ENCODE results near the gene RASGRP1.
"Not testable (repeated sequence)": the region's sequence is repeated elsewhere in the genome, so short reads cannot be mapped to it uniquely, and the experiment has no call there.

The RASGRP1 gene

DNA sequence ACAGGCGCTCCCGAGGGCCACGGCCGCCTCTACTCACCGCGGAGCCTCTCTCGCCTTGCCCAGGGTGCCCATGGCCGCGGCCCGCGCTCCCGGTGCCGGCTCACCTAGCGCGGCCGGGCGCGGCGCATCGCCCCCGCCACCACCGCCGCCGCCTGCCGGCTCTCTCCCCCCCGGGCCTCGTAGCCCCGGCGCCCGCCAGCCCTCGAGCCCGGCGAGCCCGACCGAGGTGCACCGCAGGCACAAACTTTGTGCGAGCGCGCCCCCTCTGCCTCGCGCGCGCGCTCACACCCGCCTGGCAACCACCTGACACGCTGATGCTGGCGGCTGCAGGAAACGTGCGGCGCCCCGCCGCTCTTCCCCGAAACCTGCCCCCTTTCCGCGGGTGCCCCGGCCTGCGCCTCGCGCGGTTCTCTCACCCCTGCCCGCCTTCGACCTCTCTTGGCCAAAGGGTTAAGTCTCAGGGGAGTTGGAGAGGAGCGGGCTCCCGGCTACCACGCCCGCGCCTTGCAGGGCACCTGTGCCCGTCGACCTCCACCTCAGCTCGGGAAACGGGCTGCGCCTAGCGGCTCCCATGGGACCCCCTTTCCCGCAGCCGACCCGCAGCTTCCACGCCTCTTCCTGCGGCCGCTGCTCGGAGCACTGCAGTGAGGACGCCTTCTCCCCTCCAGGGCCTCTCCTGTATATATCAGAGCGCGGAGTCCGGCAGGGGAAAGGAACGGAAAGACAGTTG, at the start of gene RASGRP1:
Gene RASGRP1 (minus strand): TSS at position 258 of the 730 bp plus-strand sequence. CDS start 186 bp downstream, at position 72.
- no peak for FAIRE-seq

DNA sequence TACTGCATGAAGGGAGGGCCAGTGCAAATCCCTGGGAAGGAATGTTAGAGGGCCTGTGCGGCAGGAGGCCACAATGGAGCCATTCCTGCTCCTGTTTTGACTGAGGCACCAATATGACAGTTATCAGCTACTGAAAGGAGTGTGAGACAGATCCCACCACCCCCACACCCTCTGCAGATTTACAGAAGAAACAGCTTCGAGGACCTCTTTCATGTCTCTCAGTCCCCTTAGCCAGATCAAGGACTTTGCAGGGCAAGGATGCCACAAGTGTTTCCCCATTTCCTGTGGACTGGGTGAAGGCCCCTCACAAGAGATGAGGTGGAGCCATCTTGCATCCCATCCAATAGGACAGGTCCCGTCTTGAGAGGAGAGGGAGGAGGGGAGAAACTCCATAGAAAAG, 48.5 kb upstream of the RASGRP1 start:
- FAIRE-seq = no peak

GRCh38 chr15:38612159-38612863, 47.7 kb upstream of the RASGRP1 start:
- FAIRE-seq = no peak

- FAIRE-seq = no peak
These were observed 46.6 kb upstream of the RASGRP1 start for GRCh38 chr15:38611228-38611627.

DNA sequence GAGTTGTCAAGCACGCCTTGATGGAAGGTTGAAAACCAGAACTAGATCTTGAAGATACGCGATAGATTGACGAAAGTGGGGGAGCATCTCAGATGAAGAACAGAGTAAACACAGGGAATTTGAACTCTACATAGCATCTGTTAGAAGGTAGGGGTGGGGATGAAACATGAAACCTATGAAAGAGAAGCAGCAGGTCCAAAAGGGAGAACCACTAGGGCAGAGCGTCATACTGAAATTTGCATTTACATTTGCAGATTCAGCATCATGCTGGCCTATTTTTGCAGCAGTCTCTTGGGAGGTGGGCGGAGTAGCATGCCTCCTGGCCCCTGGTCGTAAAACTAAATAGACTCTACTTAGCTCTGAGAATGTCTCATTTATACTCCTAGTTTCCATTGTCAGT, 46.1 kb upstream of the RASGRP1 start:
- FAIRE-seq = no peak

GRCh38 chr15:38609097-38609738, 44.6 kb upstream of the RASGRP1 start:
- FAIRE-seq = no peak

DNA sequence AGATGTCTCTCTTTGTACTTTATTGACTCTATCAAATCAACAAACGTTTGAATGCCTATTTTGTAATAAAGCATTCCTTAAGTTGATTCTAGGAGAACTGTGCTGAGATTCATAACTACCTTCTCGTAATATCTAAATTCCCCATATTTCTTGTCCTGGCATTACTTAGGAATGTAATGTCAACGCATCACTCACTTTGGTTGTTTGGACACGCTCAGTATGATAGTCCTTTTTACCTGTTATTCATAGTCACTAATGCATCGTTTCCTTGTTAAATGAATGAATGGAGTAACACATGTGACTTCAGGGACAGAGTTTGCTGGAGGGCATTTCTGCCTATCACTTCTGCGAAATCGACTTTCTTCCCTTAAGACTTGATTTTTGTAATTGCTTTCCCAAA, 44.1 kb upstream of the RASGRP1 start:
- no peak for FAIRE-seq

- no peak for FAIRE-seq
These were observed 41.1 kb upstream of the RASGRP1 start for GRCh38 chr15:38605744-38606143.

DNA sequence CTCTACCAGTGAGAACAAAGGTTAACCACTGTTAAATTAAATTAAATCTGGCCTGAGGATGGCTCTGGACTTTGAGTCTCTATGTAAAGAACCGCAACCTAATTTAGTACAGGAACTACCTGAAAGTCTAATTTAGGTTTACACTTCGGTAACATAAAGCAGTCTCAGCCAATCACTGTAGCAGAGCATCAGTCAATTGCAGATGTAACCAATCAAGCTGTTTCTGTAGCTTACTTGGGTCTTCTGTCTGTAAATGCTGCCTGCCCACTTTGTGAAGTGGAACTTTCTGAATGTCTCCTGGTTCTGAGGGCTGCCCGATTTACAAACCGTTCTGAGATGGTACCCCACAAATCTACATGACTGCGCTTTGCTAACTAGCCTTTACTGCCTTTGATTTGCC, 39.1 kb upstream of the RASGRP1 start:
- FAIRE-seq = no peak

- FAIRE-seq = no peak
These were observed 38.5 kb upstream of the RASGRP1 start for GRCh38 chr15:38602910-38603670.

DNA sequence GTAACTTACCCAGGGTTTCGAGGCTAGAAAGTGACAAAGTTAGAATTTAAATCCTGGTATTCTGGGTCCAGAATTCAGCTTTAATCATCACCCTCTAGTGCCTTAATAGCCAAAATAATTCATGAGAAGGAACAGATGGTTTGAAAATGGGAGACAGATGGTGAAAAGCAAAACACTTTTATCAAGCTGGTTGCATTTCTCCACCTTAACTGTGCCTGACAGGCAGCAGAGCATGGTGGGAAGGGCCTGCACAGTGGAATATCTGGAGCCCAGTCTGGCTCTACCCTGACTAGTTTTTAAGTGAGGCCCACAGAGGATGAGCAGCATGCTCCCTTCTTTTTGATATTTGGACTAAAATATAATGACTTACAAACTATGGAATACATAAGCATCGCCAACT, 35.6 kb upstream of the RASGRP1 start:
- FAIRE-seq = no peak

DNA sequence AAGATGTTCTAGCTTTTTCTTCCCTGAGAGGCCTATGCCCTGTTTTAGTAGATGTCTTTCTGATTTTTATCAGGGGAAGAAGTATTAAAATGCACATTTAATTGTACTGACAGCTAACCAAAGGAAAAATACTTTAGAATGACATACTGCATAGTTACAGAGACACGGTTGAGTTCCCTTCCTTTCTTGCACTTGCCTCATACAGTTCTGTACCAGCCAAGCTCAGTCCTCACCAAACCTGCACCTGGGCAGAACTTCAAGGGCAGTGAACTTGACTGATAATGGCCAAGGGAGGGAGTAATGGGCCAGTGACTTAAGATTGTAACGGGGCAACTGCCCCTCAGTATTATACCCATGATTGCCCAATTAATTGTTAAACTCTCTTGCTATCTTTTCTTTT, 34.1 kb upstream of the RASGRP1 start:
- FAIRE-seq = no peak

DNA sequence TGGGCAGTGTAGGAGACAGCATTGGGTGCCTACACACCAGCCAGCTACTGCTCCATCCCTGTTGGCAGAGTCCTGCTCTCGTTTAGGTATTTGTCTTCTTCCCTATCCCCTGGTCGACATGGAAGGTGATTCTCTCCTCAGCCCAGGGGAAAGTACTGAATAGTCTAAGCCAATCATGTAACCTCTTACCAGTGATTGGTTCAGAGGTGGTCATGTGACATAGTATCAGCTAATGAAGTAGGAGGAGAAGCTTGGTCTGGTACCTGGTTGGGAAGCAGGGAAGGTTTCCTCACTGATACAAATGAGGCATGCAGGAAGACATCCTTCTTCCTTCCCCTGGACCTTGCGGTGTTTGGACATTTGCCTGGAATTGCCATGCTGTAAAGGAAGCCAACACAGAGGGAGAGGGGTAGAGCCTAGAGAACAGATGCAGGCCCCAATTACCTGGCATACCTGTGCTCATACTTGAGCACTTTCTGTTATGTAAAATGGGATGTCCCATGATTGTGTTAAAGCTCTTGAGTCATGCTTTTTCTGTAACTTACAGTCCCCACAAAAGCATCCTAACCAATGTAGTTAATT, 32.7 kb upstream of the RASGRP1 start:
- no peak for FAIRE-seq

DNA sequence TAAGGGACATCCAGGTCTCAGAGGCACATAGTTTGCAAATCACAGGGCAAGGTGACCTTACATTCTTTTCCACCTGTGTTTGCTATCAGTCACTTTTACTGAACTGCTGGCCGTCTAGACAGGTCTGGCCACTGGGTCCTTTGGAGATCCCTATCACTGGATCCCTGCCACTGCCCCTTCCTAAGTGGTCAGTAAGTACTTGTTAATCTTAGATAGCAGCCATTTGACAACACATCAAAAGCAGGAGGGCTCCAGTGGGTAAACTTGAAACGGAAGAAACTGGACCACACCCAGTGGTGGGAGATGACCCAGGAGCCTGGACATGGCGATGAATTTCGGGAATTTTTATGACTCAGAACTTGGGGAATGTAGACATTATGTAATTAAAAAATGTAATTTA, 28.9 kb upstream of the RASGRP1 start:
- no peak for FAIRE-seq

GRCh38 chr15:38589502-38589901, 24.9 kb upstream of the RASGRP1 start:
- no peak for FAIRE-seq

DNA sequence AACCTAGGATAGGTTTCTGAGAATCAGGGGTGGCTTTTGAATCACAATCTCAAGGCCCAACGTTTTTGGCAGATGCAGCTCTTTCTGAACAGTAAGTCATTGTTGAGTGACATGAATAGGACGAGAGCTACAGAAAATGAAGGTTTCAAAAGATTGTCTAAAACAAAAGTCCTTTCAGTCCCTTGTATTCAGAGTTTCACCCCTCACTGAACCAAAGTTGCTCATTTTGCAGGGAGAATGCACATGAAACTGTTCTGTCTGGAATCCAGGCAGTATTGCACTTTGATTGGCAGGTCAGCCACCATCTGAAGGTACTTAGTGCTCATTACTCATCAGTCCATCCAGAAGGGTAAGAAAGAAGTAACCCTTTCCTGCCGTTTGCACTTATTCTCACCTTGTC, 24.1 kb upstream of the RASGRP1 start:
- FAIRE-seq = no peak

- no peak for FAIRE-seq
These were observed 22.6 kb upstream of the RASGRP1 start for GRCh38 chr15:38587214-38587613.

DNA sequence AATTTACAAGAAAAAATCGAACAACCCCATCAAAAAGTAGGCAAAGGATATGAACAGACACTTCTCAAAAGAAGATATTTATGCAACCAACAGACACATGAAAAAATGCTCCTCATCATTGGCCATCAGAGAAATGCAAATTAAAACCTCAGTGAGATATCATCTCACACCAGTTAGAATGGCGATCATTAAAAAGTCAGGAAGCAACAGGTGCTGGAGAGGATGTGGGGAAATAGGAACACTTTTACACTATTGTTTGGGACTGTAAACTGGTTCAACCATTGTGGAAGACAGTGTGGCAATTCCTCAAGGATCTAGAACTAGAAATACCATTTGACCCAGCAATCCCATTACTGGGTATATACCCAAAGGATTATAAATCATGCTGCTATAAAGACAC, 21.4 kb upstream of the RASGRP1 start:
- not testable (repeated sequence) for FAIRE-seq

DNA sequence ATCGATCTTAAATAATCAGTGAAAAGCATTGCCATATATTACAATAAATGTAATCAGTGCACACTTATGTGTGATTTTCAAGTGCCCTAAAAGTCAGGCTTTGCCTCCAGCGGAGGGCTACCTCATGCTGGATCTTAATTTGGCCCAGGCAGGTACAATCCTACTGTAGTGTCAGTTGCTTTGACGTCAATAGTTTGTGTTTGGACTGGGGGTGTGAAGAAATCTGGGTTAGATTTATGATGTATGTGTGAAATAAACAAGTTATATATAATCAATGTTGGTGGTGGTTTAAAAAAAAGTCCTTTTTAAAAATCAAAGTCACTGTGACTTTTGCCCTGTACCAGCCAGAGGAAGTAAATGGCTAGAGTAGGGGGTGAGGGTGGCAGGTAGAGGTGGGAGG, 14.0 kb upstream of the RASGRP1 start:
- no peak for FAIRE-seq

DNA sequence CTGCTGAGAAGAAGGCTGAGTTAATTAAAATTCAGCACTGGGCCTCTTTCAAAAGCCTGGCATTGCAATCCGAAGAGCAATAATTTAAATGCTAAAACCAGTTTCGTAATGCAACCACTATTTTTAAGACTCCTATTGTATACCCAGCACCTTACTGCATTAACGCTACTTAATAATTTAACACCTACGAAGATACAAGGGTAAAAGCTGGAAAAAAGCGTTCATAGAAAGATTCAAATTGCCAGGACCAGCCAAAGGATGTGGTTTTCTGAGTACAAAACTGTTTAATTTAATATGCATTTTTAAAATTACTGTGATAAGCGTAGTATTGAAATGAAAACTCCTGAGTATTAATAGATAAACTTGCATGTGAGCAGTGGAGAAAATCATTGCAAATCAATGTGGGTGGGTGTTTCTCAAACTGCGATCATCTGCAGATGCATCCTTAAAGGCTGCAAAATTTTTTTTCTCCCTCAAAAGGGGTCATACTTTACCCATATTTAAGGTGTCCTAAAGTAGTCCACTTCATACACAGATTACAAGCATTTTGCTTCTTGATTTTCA, 12.9 kb upstream of the RASGRP1 start:
- no peak for FAIRE-seq

GRCh38 chr15:38576837-38577236, 12.2 kb upstream of the RASGRP1 start:
- no peak for FAIRE-seq

- FAIRE-seq = no peak
These were observed 11.6 kb upstream of the RASGRP1 start for GRCh38 chr15:38576261-38576660.

- FAIRE-seq = no peak
These were observed 665 bp upstream of the RASGRP1 start for GRCh38 chr15:38565287-38565670.

Data from TTC549 (cell line).